GM12873 (cell line): ENCODE measurements around the gene EMD.

Experiments
- TF ChIP-seq, protein P1 (sequence below): IDR thresholded peaks from 2 replicates; pipeline ENCODE4 v1.5.1; 2012; ENCODE audit warnings: low read depth, mild to moderate bottlenecking, moderate library complexity, low read length, control low read depth; ENCODE audit not compliant: insufficient read depth; ENCODE audit errors: missing control alignments

EMD gene

DNA sequence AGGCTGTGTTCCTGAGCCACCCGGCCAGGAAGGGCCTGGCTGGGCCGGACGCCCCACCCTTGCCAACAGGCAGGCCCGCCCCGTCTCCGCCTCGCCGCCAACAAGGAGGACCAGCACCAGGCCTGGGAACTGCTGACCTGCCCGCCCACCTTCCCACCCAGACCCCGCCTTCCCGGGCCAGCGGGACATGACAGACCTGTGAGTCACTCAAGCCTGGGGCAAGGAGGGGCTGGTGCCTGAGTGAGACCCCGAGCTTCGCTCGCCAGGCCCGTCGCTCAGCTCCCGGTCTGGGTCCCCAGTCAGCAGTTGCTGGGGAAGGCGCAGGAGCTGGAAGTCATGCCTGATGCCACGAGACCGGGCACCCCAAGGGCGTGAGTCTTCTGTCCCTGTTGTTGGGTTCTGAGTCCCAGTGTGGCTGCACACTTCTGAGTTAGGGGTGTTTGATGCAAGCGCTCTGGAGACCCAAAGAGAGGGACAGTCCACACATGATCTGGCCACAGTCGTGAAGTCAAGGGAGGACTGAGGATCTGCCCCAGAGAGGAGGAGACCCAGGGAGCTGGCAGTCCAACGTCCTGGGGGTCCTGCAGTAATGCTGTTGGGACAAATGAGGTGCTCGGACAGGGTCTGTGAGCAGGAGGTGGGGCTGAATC is 30.3 kb downstream of the EMD start, which contains the start of gene DNASE1L1:
DNASE1L1 (minus strand) TSS at position 33 of the 650 bp plus-strand sequence. CDS start 3,686 bp downstream, outside the sequence.
- TF ChIP-seq, protein P1, sequence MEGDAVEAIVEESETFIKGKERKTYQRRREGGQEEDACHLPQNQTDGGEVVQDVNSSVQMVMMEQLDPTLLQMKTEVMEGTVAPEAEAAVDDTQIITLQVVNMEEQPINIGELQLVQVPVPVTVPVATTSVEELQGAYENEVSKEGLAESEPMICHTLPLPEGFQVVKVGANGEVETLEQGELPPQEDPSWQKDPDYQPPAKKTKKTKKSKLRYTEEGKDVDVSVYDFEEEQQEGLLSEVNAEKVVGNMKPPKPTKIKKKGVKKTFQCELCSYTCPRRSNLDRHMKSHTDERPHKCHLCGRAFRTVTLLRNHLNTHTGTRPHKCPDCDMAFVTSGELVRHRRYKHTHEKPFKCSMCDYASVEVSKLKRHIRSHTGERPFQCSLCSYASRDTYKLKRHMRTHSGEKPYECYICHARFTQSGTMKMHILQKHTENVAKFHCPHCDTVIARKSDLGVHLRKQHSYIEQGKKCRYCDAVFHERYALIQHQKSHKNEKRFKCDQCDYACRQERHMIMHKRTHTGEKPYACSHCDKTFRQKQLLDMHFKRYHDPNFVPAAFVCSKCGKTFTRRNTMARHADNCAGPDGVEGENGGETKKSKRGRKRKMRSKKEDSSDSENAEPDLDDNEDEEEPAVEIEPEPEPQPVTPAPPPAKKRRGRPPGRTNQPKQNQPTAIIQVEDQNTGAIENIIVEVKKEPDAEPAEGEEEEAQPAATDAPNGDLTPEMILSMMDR, result no peak

DNA sequence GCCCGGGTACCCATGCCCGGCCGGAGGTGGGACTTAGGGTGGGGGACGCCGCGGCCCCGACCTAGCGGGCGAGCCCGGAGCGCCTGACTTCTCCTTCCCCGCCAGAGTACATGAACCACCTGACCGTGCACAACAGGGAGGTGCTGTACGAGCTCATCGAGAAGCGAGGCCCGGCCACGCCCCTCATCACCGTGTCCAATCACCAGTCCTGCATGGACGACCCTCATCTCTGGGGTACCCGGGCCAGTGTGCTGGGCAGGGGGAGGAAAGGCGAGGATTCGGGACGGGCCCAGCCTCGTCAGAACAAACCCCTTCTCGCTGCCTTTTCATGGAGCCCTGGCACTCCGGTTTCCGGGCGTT is 32.9 kb downstream of the EMD start:
- TF ChIP-seq, protein P1, result no peak

DNA sequence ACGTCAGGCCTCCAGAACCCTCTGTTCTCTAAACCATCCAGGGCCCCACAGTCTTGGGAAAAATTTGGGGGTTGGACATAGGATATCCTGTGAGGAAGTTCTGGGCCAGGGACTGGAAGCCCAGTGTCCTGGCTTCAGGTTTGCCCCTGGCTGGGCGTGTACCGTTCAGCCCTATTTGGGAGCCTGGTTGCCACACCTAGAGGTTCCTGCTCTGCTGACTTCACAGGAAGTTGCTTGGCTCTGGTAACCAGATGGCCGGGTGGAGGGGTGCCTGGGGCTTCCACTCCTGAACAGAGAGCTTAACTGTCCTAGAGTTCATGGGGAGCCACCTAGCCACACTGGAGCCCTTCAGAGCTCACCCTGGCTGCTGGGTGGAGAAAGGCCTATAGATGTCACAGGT is 33.4 kb downstream of the EMD start:
- TF ChIP-seq, protein P1, result no peak

DNA sequence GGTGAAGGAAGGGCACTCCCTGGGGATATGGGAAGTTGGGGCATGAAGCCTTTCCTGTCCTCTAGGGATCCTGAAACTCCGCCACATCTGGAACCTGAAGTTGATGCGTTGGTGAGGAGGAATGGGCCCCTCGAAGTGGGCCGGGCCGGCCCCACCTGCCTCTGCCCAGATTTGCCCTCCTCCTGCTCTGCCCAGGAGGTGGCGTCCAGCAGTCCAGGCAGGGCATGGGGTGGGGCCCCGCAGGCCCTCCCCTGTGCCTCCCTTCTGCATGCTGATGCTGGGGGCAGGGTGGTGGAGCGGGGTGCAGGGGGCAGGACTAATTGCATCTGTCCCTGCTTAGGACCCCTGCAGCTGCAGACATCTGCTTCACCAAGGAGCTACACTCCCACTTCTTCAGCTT is 34.0 kb downstream of the EMD start:
- TF ChIP-seq, protein P1, result no peak

DNA sequence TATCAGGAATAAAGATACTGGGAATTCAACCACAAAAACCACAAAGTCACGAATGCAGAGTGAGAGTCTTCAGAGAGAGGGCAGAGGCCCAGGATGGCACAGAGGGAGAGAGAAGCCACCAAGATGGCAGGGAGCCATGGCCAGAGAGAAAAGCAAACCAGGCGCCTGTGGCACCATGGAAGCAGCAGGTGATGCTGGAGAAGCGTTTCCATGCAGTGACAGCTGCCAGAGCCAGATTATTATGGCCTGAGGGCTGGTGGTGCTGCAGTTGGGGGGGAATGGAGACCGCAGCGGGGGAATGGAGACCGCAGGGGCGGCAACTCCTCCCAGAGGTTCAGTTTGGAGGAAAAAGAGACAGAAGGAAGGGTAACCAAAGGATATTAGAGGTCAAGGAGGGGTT is 38.1 kb downstream of the EMD start:
- TF ChIP-seq, protein P1, result no peak

DNA sequence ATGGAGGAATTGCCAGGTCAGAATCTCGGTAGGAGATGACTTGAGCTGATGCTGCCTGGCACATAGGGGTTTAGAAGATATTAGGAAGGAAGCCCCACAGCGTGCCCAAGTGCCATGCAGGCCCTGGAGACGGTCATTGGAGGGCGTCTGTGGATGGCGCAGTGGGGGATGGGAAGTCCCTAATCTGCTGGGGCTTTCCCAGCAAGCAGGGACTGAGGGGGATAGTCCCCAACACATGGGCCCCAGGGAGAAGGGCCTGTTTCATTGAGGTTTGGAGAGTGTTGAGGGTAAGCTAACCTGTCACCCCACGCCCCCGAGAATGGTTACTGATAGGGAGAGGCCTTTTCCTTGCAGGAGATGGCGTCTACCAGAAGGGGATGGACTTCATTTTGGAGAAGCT is 40.1 kb downstream of the EMD start:
- TF ChIP-seq, protein P1, result no peak

DNA sequence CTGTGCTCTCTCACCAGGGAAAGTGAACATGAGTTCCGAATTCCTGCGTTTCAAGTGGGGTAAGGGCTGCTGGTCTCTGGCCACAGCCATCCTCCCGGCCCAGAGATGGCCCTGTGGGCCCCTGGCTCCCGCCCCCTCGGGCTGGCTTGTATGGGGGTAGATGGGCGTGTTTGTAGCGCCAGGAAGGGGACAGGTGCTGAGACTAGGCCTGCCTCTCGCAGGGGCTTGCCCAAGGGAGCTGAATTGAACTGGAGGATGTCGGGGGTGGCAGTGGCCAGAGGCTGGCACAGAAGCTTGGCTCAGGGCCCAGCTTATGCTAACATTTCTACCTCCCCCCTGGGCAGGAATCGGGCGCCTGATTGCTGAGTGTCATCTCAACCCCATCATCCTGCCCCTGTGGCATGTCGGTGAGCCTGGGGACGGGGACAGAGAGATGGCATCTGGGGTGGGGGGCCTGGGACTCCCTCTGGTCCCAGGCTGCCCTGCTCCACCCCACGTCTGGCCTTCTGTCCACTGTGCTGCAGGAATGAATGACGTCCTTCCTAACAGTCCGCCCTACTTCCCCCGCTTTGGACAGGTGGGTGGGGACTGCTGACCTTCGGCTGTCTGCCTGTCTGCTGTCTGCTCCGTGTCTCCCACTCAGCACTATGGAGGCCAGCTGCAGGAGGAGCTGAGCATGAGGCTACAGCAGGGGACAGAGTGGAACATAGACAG is 40.8 kb downstream of the EMD start:
- TF ChIP-seq, protein P1, result no peak
